ENCODE data around the gene UFD1. TPM values are rescaled to one million over a fixed set of nuclear protein-coding genes. Genes with fewer than 3 reads are reported as not detected.

The UFD1 gene
- total and polyA plus RNA-seq, 2 donors (not counting 1 experiment from before 2014, with no cell fraction given): 41.3 to 86.2 TPM

DNA sequence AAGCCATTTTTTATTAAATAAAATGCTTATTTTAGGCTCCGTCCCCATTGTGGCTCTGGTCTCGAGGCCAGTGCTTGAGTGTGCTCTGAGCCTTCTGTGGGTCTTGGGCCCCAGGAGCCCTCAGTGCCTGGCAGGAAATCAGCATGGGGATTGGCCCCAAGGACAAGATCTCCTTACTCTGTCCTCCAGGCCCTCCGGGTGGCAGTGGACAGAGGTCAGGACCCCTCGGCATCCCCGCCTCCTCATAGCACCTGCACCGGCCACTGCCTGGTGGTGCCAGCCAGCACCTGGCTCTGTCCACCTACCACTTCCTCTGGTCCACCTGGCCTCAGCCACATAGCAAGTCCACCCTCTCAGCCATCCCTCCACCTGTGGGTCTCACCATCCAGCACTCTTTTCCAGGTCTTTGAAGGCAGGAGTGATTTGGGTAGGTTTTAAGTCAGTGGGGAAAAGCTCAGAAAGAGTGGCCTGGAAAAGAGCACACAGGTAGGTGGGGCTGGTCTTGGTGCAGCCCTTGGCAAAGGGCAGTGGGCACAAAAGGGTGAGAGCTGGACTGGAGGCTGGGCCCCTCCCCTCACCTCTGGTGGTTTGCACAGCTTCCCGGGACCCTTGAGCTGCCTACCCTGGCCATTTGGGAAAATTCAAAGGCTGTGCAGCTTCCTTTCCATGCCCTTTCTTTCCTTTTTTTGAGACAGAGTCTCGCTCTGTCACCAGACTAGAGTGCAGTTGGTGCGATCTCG, 41.7 kb upstream of the UFD1 start:
- no peak for DNase-seq (ENCODE audit: low read depth in 2 of 2)
- no peak overlapping the region for H3K9ac ChIP-seq (ENCODE audit: insufficient read depth, low read length)

DNA sequence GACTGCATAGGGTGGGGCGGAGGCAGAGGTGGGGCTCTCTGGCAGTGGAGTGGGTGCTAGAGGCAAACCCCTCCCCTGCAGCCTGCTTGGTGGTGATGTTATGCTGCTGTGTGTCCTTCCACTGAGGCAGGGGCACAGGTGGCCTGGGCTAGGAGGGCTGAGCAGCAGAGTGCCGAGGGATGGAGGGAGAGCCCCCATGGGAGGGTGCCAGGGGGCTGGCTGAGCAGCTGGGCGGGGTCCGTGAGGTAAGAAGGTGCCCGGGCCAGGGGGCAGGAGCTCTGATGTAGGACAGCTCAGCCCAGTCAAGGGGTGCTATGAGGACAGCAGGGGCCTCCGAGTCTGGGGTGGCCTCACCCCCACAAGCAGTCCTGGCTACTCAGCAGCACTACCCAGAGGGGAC, 41.0 kb upstream of the UFD1 start:
- no peaks in the 10 kb centered on the region for H4K20me1 ChIP-seq (ENCODE audit: control insufficient read depth, extremely low read depth, insufficient read depth, low read length)
- no peak overlapping the region for H2AFZ ChIP-seq (ENCODE audit: low read length)
- H3K27ac ChIP-seq (ENCODE audit: insufficient read depth, low read length): no peak overlapping the region
- no peak overlapping the region for H3K4me2 ChIP-seq (ENCODE audit: extremely low read depth, insufficient read depth, low read length)
- no peaks in the 10 kb centered on the region for H3K79me2 ChIP-seq (ENCODE audit: control insufficient read depth, insufficient read depth, low read length)
- no peak overlapping the region for H3K4me3 ChIP-seq (replicated peaks in 1 of 4; ENCODE audit: control extremely low read depth in 1 of 4, insufficient read depth in 1 of 4, low read depth in 3 of 4, low read length in 4 of 4)
- TF ChIP-seq EZH2 (IDR thresholded peaks at IDR 0.05; ENCODE audit: low read length, missing control alignments): no peak
- TF ChIP-seq, protein P1, sequence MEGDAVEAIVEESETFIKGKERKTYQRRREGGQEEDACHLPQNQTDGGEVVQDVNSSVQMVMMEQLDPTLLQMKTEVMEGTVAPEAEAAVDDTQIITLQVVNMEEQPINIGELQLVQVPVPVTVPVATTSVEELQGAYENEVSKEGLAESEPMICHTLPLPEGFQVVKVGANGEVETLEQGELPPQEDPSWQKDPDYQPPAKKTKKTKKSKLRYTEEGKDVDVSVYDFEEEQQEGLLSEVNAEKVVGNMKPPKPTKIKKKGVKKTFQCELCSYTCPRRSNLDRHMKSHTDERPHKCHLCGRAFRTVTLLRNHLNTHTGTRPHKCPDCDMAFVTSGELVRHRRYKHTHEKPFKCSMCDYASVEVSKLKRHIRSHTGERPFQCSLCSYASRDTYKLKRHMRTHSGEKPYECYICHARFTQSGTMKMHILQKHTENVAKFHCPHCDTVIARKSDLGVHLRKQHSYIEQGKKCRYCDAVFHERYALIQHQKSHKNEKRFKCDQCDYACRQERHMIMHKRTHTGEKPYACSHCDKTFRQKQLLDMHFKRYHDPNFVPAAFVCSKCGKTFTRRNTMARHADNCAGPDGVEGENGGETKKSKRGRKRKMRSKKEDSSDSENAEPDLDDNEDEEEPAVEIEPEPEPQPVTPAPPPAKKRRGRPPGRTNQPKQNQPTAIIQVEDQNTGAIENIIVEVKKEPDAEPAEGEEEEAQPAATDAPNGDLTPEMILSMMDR (conservative IDR thresholded peaks at IDR 0.05 in 1 of 2, IDR thresholded peaks at IDR 0.05 in 1 of 2; ENCODE audit: low read depth in 1 of 2, low read length in 2 of 2): no peak
- H3K36me3 ChIP-seq (ENCODE audit: control insufficient read depth, insufficient read depth, low read length): peaks cover 2% of the 10 kb centered on the region
- H3K9ac ChIP-seq (ENCODE audit: insufficient read depth, low read length): no peak overlapping the region
- H3K4me1 ChIP-seq (ENCODE audit: control insufficient read depth, extremely low read depth, insufficient read depth, low read length): no peaks in the 10 kb centered on the region
- DNase-seq (ENCODE audit: low read depth in 2 of 2): no peak
- no peaks in the 10 kb centered on the region for H3K9me3 ChIP-seq (ENCODE audit: control insufficient read depth, insufficient read depth, low read depth, low read length)
- peaks cover 7% of the 10 kb centered on the region for H3K27me3 ChIP-seq (ENCODE audit: control insufficient read depth, insufficient read depth, low read length)

More for the DNA sequence above, 41.7 kb upstream of the UFD1 start:
- H2AFZ ChIP-seq (ENCODE audit: low read length): no peak overlapping the region
- H3K27ac ChIP-seq (ENCODE audit: insufficient read depth, low read length): no peak overlapping the region
- H3K79me2 ChIP-seq (ENCODE audit: control insufficient read depth, insufficient read depth, low read length): no peaks in the 10 kb centered on the region
- H3K36me3 ChIP-seq (ENCODE audit: control insufficient read depth, insufficient read depth, low read length): no peaks in the 10 kb centered on the region
- H3K4me2 ChIP-seq (ENCODE audit: extremely low read depth, insufficient read depth, low read length): no peak overlapping the region
- H3K4me3 ChIP-seq (replicated peaks in 1 of 4; ENCODE audit: control extremely low read depth in 1 of 4, insufficient read depth in 1 of 4, low read depth in 3 of 4, low read length in 4 of 4): no peak overlapping the region
- H3K9me3 ChIP-seq (ENCODE audit: control insufficient read depth, insufficient read depth, low read depth, low read length): no peaks in the 10 kb centered on the region
- H3K27me3 ChIP-seq (ENCODE audit: control insufficient read depth, insufficient read depth, low read length): peaks cover 7% of the 10 kb centered on the region
- no peaks in the 10 kb centered on the region for H3K4me1 ChIP-seq (ENCODE audit: control insufficient read depth, extremely low read depth, insufficient read depth, low read length)
- TF ChIP-seq, protein P1 (conservative IDR thresholded peaks at IDR 0.05 in 1 of 2, IDR thresholded peaks at IDR 0.05 in 1 of 2; ENCODE audit: low read depth in 1 of 2, low read length in 2 of 2): no peak
- no peak for TF ChIP-seq EZH2 (IDR thresholded peaks at IDR 0.05; ENCODE audit: low read length, missing control alignments)
- H4K20me1 ChIP-seq (ENCODE audit: control insufficient read depth, extremely low read depth, insufficient read depth, low read length): no peaks in the 10 kb centered on the region

DNA sequence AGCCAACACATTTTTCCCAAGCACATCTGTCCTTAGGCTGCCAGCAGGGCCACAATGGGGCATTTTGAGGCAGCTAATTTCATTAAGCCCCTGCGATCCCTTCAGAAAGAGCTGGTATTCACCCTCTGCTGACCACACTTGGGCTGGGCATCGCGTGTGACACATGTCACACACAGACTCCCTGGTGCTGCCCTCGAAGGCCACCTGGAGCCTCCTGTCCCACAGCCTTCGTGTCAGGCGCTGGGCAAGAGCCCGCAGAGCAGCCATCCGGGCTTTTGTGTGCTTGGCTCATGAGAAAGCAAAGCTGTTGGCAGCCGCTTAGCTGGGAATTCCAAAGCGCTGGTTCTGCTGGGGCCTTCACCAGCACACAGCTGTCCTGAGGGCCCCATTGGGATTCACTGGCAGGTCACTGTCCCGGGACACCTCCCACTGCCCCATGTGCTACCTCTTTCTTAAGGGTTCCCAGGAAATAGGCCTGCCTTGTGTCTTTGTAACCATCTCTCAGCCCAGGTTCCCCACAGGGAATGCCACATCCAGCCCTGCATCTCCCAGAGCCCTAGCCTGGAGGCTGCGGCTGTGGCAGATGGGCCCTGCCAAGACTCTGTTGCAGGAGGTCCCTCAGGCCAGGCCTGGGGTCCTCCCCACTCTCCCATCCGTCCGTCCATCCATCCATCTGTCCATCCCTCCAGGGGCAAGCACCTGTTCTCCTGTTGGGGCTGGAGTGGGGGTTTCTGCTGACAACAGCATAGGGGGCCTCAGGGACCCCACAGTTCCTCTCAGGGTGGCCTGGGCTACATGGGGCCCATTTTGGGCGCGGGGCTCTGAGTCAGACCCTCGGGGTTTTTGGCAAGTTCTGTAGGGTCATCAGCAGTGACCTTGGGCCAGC, 40.3 kb upstream of the UFD1 start:
- H3K27me3 ChIP-seq (ENCODE audit: control insufficient read depth, insufficient read depth, low read length): peaks cover 7% of the 10 kb centered on the region
- no peaks in the 10 kb centered on the region for H3K79me2 ChIP-seq (ENCODE audit: control insufficient read depth, insufficient read depth, low read length)
- H3K36me3 ChIP-seq (ENCODE audit: control insufficient read depth, insufficient read depth, low read length): peaks cover 2% of the 10 kb centered on the region
- H3K9me3 ChIP-seq (ENCODE audit: control insufficient read depth, insufficient read depth, low read depth, low read length): no peaks in the 10 kb centered on the region
- H3K4me3 ChIP-seq (replicated peaks in 1 of 4; ENCODE audit: control extremely low read depth in 1 of 4, insufficient read depth in 1 of 4, low read depth in 3 of 4, low read length in 4 of 4): no peak overlapping the region
- H4K20me1 ChIP-seq (ENCODE audit: control insufficient read depth, extremely low read depth, insufficient read depth, low read length): no peaks in the 10 kb centered on the region
- H3K4me2 ChIP-seq (ENCODE audit: extremely low read depth, insufficient read depth, low read length): no peak overlapping the region
- no peak overlapping the region for H2AFZ ChIP-seq (ENCODE audit: low read length)
- no peak overlapping the region for H3K27ac ChIP-seq (ENCODE audit: insufficient read depth, low read length)
- H3K9ac ChIP-seq (ENCODE audit: insufficient read depth, low read length): no peak overlapping the region
- TF ChIP-seq, protein P1 (conservative IDR thresholded peaks at IDR 0.05 in 1 of 2, IDR thresholded peaks at IDR 0.05 in 1 of 2; ENCODE audit: low read depth in 1 of 2, low read length in 2 of 2): no peak
- no peak for TF ChIP-seq EZH2 (IDR thresholded peaks at IDR 0.05; ENCODE audit: low read length, missing control alignments)
- DNase-seq (ENCODE audit: low read depth in 2 of 2): no peak
- H3K4me1 ChIP-seq (ENCODE audit: control insufficient read depth, extremely low read depth, insufficient read depth, low read length): no peaks in the 10 kb centered on the region

Measured in fibroblast of lung (primary cell).